IMR-90 (cell line): ENCODE data around the gene ANKH. TPM values are rescaled to one million over a fixed set of nuclear protein-coding genes. Genes with fewer than 3 reads are reported as not detected.

Experiments used
- ATAC-seq: fragments of 200-7000 bp; cut with Tn5 transposase; 2 replicates; pipeline ENCODE4 v1.9.1; 2020; ENCODE audit warnings: low read depth, mild to moderate bottlenecking, moderate library complexity
- BruUV-seq: library from RNA; stranded (reverse); fragments of 400-500 nt; replicated peaks from 2 replicates; lab custom pipeline; 2021; lab: Mats Ljungman, UMichigan
- CTCF ChIA-PET: fragments of 300-600 bp; formaldehyde crosslinking; extraction: SDS; loops from one replicate; lab custom pipeline; 2021; ENCODE audit warnings: antibody characterized with exemption; lab: Yijun Ruan, JAX
- POLR2A ChIA-PET: fragments of 300-600 bp; sonication (Branson Sonifier 250); formaldehyde crosslinking; loops from one replicate; lab custom pipeline; 2022; ENCODE audit warnings: antibody characterized with exemption; ENCODE audit not compliant: unreplicated experiment; lab: Charles Lee
- DNase-seq: peaks from one replicate; pipeline ENCODE4 v3.0.0; 2013
- H2AFZ ChIP-seq: replicated peaks from 2 replicates; pipeline ENCODE3; 2013; ENCODE audit warnings: low read length, mild to moderate bottlenecking; ENCODE audit not compliant: poor library complexity
- H2AK5ac ChIP-seq: 2 replicates; pipeline ENCODE4 v1.6.1; 2013; ENCODE audit warnings: low read depth, low read length, inconsistent platforms
- H2AK9ac ChIP-seq: replicated peaks from 2 replicates; pipeline ENCODE3; 2013; ENCODE audit warnings: mild to moderate bottlenecking, low read depth, low read length, moderate library complexity; ENCODE audit not compliant: poor library complexity
- H2BK120ac ChIP-seq: 2 replicates; pipeline ENCODE4 v1.6.1; 2013; ENCODE audit warnings: low read depth, low read length, inconsistent platforms
- H2BK15ac ChIP-seq: 3 replicates; pipeline ENCODE4 v1.6.1; 2013; ENCODE audit warnings: low read depth, low read length, inconsistent platforms
- H2BK20ac ChIP-seq: 2 replicates; pipeline ENCODE4 v1.6.1; 2013; ENCODE audit warnings: low read depth, mild to moderate bottlenecking, inconsistent platforms, low read length, moderate library complexity
- H2BK5ac ChIP-seq: 2 replicates; pipeline ENCODE4 v1.6.1; 2013; ENCODE audit warnings: mild to moderate bottlenecking, low read depth, low read length, inconsistent platforms; ENCODE audit not compliant: poor library complexity, severe bottlenecking
- H3K14ac ChIP-seq: replicated peaks from 2 replicates; pipeline ENCODE4 v1.6.1; 2013; ENCODE audit warnings: low read depth, low read length, inconsistent platforms
- H3K18ac ChIP-seq: 2 replicates; pipeline ENCODE4 v1.6.1; 2013; ENCODE audit warnings: low read depth, low read length, control low read depth
- H3K23ac ChIP-seq: 2 replicates; pipeline ENCODE4 v1.6.1; 2013; ENCODE audit warnings: low read depth, low read length, inconsistent platforms
- H3K27ac ChIP-seq: 2 replicates; pipeline ENCODE4 v1.5.1; 2013; ENCODE audit warnings: mild to moderate bottlenecking, control low read depth, low read length; ENCODE audit not compliant: insufficient read depth
- H3K27me3 ChIP-seq: 2 replicates; pipeline ENCODE4 v1.6.1; 2013; ENCODE audit warnings: low read length; ENCODE audit not compliant: control insufficient read depth, insufficient read depth
- H3K36me3 ChIP-seq: 2 replicates; pipeline ENCODE4 v1.6.1; 2013; ENCODE audit warnings: low read length, mixed read lengths; ENCODE audit not compliant: control insufficient read depth, insufficient read depth
- H3K4ac ChIP-seq: 2 replicates; pipeline ENCODE4 v1.6.1; 2013; ENCODE audit warnings: low read depth, low read length, inconsistent platforms
- H3K4me1 ChIP-seq: 2 replicates; pipeline ENCODE4 v1.6.1; 2013; ENCODE audit warnings: low read length, mixed read lengths; ENCODE audit not compliant: control insufficient read depth, insufficient read depth
- H3K4me2 ChIP-seq: 2 replicates; pipeline ENCODE4 v1.6.1; 2013; ENCODE audit warnings: low read depth, mild to moderate bottlenecking, control low read depth, low read length, moderate library complexity
- H3K4me3 ChIP-seq: 2 replicates; pipeline ENCODE4 v1.5.1; 2013; ENCODE audit warnings: low read depth, mild to moderate bottlenecking, control low read depth, low read length, moderate library complexity; ENCODE audit not compliant: insufficient read depth
- H3K56ac ChIP-seq: 2 replicates; pipeline ENCODE4 v1.6.1; 2013; ENCODE audit warnings: low read length, inconsistent platforms; ENCODE audit not compliant: insufficient read depth; ENCODE audit errors: extremely low read depth
- H3K79me1 ChIP-seq, 2 experiments: 2 replicates each; pipeline ENCODE4 v1.6.1; 2013; ENCODE audit warnings: low read length in 2 of 2, inconsistent platforms in 1 of 2, low read depth in 1 of 2
- H3K9ac ChIP-seq: 2 replicates; pipeline ENCODE4 v1.6.1; 2013; ENCODE audit warnings: low read depth, low read length, control low read depth
- H3K9me1 ChIP-seq: 2 replicates; pipeline ENCODE4 v1.6.1; 2013; ENCODE audit warnings: low read length, inconsistent platforms; ENCODE audit not compliant: insufficient read depth
- H3K9me3 ChIP-seq: 2 replicates; pipeline ENCODE4 v1.6.1; 2013; ENCODE audit warnings: low read length; ENCODE audit not compliant: control insufficient read depth, insufficient read depth
- H4K20me1 ChIP-seq: 2 replicates; pipeline ENCODE4 v1.6.1; 2013; ENCODE audit warnings: low read length, inconsistent platforms; ENCODE audit not compliant: insufficient read depth
- H4K5ac ChIP-seq: 2 replicates; pipeline ENCODE4 v1.6.1; 2013; ENCODE audit warnings: mild to moderate bottlenecking, low read depth, low read length, control low read depth
- H4K8ac ChIP-seq, 2 experiments: 2 replicates each; pipeline ENCODE4 v1.6.1; 2013; ENCODE audit warnings: low read depth in 2 of 2, low read length in 2 of 2, control low read depth in 1 of 2, inconsistent platforms in 1 of 2
- H4K91ac ChIP-seq: 2 replicates; pipeline ENCODE4 v1.6.1; 2013; ENCODE audit warnings: low read depth, low read length, inconsistent platforms; ENCODE audit not compliant: insufficient read depth
- ELK1 ChIP-seq: fragments of 150-350 bp; IDR thresholded peaks from 2 replicates; pipeline ENCODE4 v1.6.1; 2016; ENCODE audit warnings: low read depth, mild to moderate bottlenecking, low read length, moderate library complexity, borderline replicate concordance
- MAZ ChIP-seq: IDR thresholded peaks from 2 replicates; pipeline ENCODE4 v1.6.1; 2012; ENCODE audit warnings: low read depth, mild to moderate bottlenecking, low read length, improper control_type of control experiment, moderate library complexity, borderline replicate concordance
- WGBS, 2 experiments: methylation state at CpG; one replicate each; pipeline versions ENCODE4 v1.1.5 to v1.1.7; 2013; ENCODE audit warnings: missing lambda C conversion rate in 2 of 2; ENCODE audit not compliant: insufficient read length in 1 of 2; ENCODE audit errors: extremely low coverage in 2 of 2; 5-methylcytosine and 5-hydroxymethylcytosine counted together
- dilution Hi-C: fragments of 300-500 bp; cut with HindIII; formaldehyde crosslinking; loops from one replicate; pipeline ENCODE4 v1.14.3; 2018; ENCODE audit warnings: low sequenced_read_pairs; ENCODE audit not compliant: unreplicated experiment
- in situ Hi-C: fragments of 300-500 bp; cut with MboI; formaldehyde crosslinking; loops from 3 replicates; pipeline ENCODE4 v1.14.3; 2019; ENCODE audit warnings: low sequenced_read_pairs, inconsistent platforms, mixed read lengths
- intact Hi-C: fragments of 100-400 bp; cut with micrococcal nuclease; formaldehyde crosslinking; loops from 2 replicates; pipeline ENCODE4 v1.10.0; 2022
- polyA plus RNA-seq, 3 experiments: library from polyadenylated mRNA; depleted of rRNA; stranded (reverse); fragments of >200 nt; gene quantifications; 2 replicates each; pipeline ENCODE4 v1.2.3, GENCODE V29; 2012; ENCODE audit warnings: low replicate concordance in 1 of 3
- total RNA-seq: library from RNA; depleted of rRNA; stranded (reverse); fragments of >200 nt; gene quantifications from 2 replicates; pipeline ENCODE4 v1.2.3, GENCODE V29; 2012

Gene ANKH
- total and polyA plus RNA-seq, 2 of the 4 experiments (the other 2 are of a cell fraction), result 5.2 to 17.2 TPM

DNA sequence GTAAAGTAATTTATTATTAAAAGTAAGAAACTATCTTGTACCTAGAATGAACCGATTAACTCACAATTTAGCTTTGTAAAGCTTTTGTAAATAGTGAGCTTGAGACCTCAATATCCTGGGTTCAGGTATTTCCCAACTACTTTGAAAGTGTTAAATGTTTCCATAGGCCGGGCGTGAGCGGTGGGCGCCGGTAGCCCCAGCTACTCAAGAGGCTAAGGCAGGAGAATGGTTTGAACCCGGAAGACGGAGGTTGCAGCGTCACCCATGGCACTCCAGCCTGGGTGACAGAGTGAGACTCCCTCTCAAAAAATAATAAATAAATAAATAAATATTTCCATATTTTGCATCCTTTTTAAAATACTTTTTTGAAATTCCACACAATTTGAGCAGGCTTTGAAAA, 1.5 kb upstream of the ANKH start:
- H2BK15ac ChIP-seq, result no peak overlapping the region
- TF ChIP-seq MAZ (no peak), ELK1 (no peak)
- no peak for ATAC-seq
- no peak overlapping the region for H2AK5ac ChIP-seq
- intact Hi-C loops (loop anchor here (5.0 kb wide), 2 partner anchors 54 to 131 kb away; no protein-coding TSS in a partner anchor), dilution Hi-C loops (no loop called here), in situ Hi-C loops (loop anchor here (10.0 kb wide), 1 partner anchor 132 kb away; no protein-coding TSS in a partner anchor)
- H2BK20ac ChIP-seq, result no peak overlapping the region
- no peak overlapping the region; the same call in 1 of the 2 replicates for H3K4me3 ChIP-seq
- peaks cover 4% of the 10 kb centered on the region; the same call in 1 of the 2 replicates for H3K9me1 ChIP-seq
- H4K20me1 ChIP-seq, result peaks cover 6% of the 10 kb centered on the region; the same call in 1 of the 2 replicates
- no peaks in the 10 kb centered on the region; the same call in 1 of the 2 replicates for H3K27me3 ChIP-seq
- no peaks in the 10 kb centered on the region for H3K9me3 ChIP-seq
- BruUV-seq, result no TSS peak
- H3K9ac ChIP-seq, result no peak overlapping the region
- H3K4ac ChIP-seq, result no peak overlapping the region
- no peak overlapping the region for H4K91ac ChIP-seq
- H3K36me3 ChIP-seq, result no peaks in the 10 kb centered on the region
- peaks cover 11 to 29% of the 10 kb centered on the region in 2 experiments; a peak in 3 of 4 replicates for H3K79me1 ChIP-seq
- no peak overlapping the region for H2AFZ ChIP-seq
- H3K56ac ChIP-seq, result no peak overlapping the region
- H4K5ac ChIP-seq, result no peak overlapping the region
- DNase-seq, result no peak
- H3K18ac ChIP-seq, result no peak overlapping the region
- no peak overlapping the region; the same call in 1 of the 2 replicates for H3K23ac ChIP-seq
- no peak overlapping the region for H4K8ac ChIP-seq
- H3K27ac ChIP-seq, result no peak overlapping the region
- no peak overlapping the region for H2BK120ac ChIP-seq
- POLR2A ChIA-PET, result no interaction called here
- H3K4me2 ChIP-seq, result no peak overlapping the region
- CTCF ChIA-PET, result interaction anchor here (0.6 to 1.0 kb wide), 3 partner anchors 57 to 166 kb away, joined by 3 to 6 read pairs (median 3); no protein-coding TSS in a partner anchor
- WGBS, 2 experiments, result no CpG with 5 or more reads among the region's 9 CpGs
- no peak overlapping the region for H2BK5ac ChIP-seq
- H2AK9ac ChIP-seq, result no peak overlapping the region
- H3K4me1 ChIP-seq, result peaks cover 2% of the 10 kb centered on the region
- H3K14ac ChIP-seq, result no peak overlapping the region
